Left ventricle myocardium inferior (tissue), 1 donor: Measurements from ENCODE around the gene AKAP13. TPM values are rescaled to one million over a fixed set of nuclear protein-coding genes. Genes with fewer than 3 reads are reported as not detected.

Experiments
- DNase-seq: peaks from one replicate; pipeline ENCODE4 v3.0.0-alpha.2; 2020
- H3K27ac ChIP-seq: fragments of 200-600 bp; replicated peaks from 2 replicates; pipeline ENCODE4 v1.8.0; 2021
- H3K27me3 ChIP-seq: fragments of 200-600 bp; 2 replicates; pipeline ENCODE4 v1.8.0; 2021; ENCODE audit warnings: low read depth
- H3K36me3 ChIP-seq: fragments of 200-600 bp; 2 replicates; pipeline ENCODE4 v1.8.0; 2021
- H3K4me1 ChIP-seq: fragments of 200-600 bp; 2 replicates; pipeline ENCODE4 v1.8.0; 2021
- H3K4me3 ChIP-seq: fragments of 200-600 bp; 2 replicates; pipeline ENCODE4 v1.8.0; 2021; ENCODE audit warnings: mild to moderate bottlenecking, moderate library complexity
- H3K9me3 ChIP-seq: fragments of 200-600 bp; replicated peaks from 2 replicates; pipeline ENCODE4 v1.8.0; 2021
- intact Hi-C: fragments of 100-400 bp; cut with micrococcal nuclease; formaldehyde crosslinking; loops from one replicate; pipeline ENCODE4 v1.11.0; 2022
- total RNA-seq: library from RNA; stranded (reverse); fragmentation: NEBNext Ultra II Directional; extraction: Animal tissue kit (Norgen Biotek cat#: 25700); gene quantifications from one replicate; pipeline ENCODE4 v1.2.1, GENCODE V29; 2021
- TF ChIP-seq, protein P1 (sequence below): fragments of 200-600 bp; IDR thresholded peaks from 2 replicates; pipeline ENCODE4 v1.8.0; 2021; ENCODE audit warnings: antibody characterized with exemption, mild to moderate bottlenecking, borderline replicate concordance
- donor health status: DM: no; HTN: yes; CAD: no; lungs with severe emphysema.

Gene AKAP13
- total RNA-seq, 1 donor from 2014 or later = 331 TPM

DNA sequence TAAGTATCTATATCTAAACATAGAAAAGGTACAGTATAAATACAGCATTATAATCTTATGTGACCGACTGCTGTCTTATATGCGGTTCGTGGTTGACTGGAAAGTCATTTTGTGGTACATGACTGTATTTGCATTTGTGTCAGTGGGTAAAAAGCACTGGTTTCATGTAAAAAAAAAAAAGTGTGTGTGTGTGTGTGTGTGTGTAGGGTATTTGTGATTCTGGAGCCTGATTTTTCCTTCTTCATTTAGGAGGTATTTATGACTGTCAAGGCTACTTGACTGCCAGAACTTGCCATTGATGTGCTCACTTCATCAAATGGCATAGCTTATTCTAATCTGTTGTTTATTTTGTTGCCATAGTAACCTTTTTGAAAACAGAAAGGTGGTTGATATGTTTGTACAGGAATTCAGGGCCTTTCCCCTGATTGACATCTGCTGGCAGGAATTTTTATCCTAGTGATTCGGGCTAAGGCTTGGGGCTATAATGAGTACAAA is 63.2 kb downstream of the AKAP13 start:
- intact Hi-C loops = no loop called here
- Histone ChIP-seq H3K36me3 (no peaks in the 10 kb centered on the region), H3K9me3 (peaks cover 5% of the 10 kb centered on the region), H3K4me1 (peaks cover 72% of the 10 kb centered on the region), H3K4me3 (peak overlapping the region; percentile 19), H3K27me3 (no peaks in the 10 kb centered on the region), H3K27ac (peak overlapping the region; percentile 53)
- TF ChIP-seq, protein P1, sequence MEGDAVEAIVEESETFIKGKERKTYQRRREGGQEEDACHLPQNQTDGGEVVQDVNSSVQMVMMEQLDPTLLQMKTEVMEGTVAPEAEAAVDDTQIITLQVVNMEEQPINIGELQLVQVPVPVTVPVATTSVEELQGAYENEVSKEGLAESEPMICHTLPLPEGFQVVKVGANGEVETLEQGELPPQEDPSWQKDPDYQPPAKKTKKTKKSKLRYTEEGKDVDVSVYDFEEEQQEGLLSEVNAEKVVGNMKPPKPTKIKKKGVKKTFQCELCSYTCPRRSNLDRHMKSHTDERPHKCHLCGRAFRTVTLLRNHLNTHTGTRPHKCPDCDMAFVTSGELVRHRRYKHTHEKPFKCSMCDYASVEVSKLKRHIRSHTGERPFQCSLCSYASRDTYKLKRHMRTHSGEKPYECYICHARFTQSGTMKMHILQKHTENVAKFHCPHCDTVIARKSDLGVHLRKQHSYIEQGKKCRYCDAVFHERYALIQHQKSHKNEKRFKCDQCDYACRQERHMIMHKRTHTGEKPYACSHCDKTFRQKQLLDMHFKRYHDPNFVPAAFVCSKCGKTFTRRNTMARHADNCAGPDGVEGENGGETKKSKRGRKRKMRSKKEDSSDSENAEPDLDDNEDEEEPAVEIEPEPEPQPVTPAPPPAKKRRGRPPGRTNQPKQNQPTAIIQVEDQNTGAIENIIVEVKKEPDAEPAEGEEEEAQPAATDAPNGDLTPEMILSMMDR = no peak
- no peak for DNase-seq

DNA sequence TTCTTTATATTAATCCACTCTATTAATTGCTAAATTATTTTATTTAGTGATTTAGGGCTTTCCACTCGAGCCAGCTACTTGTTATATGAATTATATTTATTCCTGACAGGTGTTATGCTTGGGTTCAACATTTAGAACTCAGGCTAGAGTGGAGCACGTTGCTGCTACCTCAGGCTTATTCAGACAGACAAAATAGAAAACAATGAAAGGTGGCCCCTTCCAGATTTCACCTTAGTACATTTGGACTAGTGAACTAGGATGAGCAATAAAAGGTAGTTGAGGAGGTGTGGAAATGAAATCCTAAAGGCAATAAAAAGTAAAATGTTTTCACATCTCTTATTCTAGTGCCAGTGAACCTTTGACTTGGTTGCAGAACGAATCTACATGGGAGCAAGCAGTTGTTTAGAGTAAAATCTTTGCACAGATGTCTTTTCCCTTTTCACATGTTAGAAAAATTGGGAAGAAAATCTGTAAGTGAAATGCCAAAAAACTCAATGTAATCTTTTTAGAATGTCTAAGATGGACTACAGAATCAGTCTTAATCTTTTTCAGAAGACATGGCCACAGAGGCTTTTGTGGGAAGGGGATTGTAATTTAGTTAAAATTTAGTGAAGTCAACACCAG is 63.8 kb downstream of the AKAP13 start:
- TF ChIP-seq, protein P1 = no peak
- no peaks in the 10 kb centered on the region for H3K27me3 ChIP-seq
- H3K27ac ChIP-seq = peak overlapping the region; percentile 53
- peaks cover 72% of the 10 kb centered on the region for H3K4me1 ChIP-seq
- H3K9me3 ChIP-seq = peaks cover 6% of the 10 kb centered on the region
- DNase-seq = no peak
- intact Hi-C loops = no loop called here
- H3K36me3 ChIP-seq = no peaks in the 10 kb centered on the region
- no peak overlapping the region for H3K4me3 ChIP-seq

DNA sequence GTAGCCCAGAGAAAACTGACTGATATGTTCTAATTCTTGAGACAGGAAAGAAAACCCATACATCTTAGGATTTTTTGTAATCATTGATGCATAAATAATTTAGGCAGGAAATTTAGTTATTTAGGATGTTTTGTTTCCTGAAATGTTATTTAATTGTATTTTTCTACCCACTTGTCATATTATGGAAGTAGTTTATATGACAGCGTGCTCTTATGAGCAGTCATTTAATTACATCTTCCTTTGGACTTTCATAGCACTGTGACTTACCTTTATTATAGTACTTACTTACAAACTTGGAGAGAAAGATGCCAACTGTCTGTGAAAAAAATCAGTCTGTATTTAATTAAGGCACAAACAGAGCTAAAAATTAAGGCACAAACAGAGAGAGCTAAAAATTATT is 65.0 kb downstream of the AKAP13 start:
- TF ChIP-seq, protein P1 = no peak
- Histone ChIP-seq H3K9me3 (peaks cover 17% of the 10 kb centered on the region), H3K4me1 (peaks cover 66% of the 10 kb centered on the region), H3K36me3 (no peaks in the 10 kb centered on the region), H3K27ac (peak overlapping the region; percentile 53), H3K27me3 (no peaks in the 10 kb centered on the region), H3K4me3 (no peak overlapping the region)
- DNase-seq = no peak
- intact Hi-C loops = no loop called here

DNA sequence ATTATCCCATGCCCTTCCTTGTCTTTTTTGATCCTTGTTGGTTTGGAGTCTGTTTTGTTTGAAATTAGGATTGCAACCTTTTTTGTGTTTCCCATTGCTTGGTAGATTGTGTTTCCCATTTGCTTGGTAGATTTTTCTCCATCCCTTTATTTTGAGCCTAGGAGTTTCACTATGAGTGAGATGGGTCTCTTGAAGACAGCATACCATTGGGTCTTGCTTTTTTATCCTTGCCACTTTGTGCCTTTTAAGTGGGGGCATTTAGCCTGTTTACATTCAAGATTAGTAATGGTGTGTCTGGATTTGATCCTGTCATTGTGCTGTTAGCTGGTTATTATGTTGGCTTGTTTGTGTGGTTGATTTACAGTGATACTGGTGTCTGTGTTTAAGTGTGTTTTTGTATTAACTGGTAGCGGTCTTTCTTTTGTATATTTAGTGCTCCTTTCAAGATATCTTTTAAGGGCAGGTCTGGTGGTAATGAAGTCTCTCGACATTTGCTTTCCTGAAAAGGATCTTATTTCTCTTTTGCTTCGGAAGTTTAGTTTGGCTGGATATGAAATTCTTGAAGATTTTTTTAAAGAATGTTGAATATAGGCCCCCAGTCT is 70.8 kb downstream of the AKAP13 start:
- H3K27ac ChIP-seq = no peak overlapping the region
- TF ChIP-seq, protein P1 = no peak
- peaks cover 32% of the 10 kb centered on the region for H3K9me3 ChIP-seq
- DNase-seq = no peak
- no peak overlapping the region for H3K4me3 ChIP-seq
- intact Hi-C loops = no loop called here
- H3K27me3 ChIP-seq = no peaks in the 10 kb centered on the region
- no peaks in the 10 kb centered on the region for H3K36me3 ChIP-seq
- peaks cover 66% of the 10 kb centered on the region for H3K4me1 ChIP-seq

DNA sequence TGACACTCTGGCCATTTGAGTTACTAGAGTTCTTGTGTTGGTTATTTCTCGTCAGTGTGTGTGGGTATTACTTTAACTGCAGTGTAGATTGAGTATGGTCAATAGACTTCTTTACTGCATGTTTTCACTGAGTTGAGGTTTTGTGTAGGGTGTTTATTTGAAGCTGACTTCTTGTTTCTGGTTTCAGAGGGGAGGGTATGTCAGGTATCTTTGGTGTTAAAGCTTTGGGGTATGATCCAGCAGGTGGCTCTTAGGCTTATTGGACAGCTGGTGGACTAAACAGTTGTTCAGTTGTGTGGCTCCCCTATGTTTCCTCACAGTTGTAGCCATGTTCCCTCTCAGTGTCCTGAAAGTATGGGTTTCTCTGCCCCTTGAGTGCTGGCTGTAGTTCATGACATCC is 72.0 kb downstream of the AKAP13 start:
- intact Hi-C loops = no loop called here
- Histone ChIP-seq H3K27ac (peak overlapping the region; percentile 48), H3K9me3 (peaks cover 27% of the 10 kb centered on the region), H3K4me3 (no peak overlapping the region), H3K36me3 (no peaks in the 10 kb centered on the region), H3K27me3 (no peaks in the 10 kb centered on the region), H3K4me1 (peaks cover 77% of the 10 kb centered on the region)
- no peak for DNase-seq
- TF ChIP-seq, protein P1 = no peak
